Globus pallidus (tissue), 1 donor: ENCODE data around the gene ZBTB34.

Experiments used
- DNase-seq: peaks from one replicate; pipeline ENCODE4 v3.0.0-alpha.2; 2015; ENCODE audit warnings: low spot score

The ZBTB34 gene

DNA sequence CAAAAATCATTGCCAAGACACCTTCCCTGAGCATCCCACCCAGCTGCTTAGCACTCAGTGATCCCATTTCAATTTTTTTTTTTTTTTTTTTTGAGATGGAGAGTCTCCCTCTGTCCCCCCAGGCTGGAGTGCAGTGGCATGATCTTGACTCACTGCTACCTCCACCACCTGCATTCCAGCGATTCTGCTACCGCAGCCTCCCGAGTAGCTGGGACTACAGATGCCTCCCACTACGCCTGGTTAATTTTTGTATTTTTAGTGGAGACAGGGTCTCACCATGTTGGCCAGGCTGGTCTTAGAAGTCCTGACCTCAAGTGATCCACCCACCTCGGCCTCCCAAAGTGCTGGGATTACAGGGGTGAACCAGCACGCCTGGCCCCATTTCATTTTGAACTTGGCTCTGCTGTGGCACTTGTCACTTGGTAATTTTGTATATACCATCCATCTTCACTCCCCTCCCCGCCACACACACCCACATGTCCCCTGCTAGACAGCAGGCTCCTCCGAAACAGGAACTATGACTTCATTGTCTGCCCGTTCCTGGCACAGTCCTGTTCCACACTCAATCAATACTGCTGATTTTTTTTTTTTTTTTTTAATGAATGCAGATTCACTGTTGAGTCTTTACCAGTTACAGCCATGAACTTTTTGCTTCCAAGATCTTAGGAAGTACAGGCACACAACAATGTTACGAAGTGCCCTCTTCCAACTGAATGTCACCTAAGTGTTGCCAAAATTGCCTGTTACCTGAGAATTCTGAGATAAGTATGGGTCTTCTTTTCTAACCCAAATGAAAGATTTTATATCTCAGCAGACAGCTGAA is 17.3 kb upstream of the ZBTB34 start:
- DNase-seq = peak; percentile 90

DNA sequence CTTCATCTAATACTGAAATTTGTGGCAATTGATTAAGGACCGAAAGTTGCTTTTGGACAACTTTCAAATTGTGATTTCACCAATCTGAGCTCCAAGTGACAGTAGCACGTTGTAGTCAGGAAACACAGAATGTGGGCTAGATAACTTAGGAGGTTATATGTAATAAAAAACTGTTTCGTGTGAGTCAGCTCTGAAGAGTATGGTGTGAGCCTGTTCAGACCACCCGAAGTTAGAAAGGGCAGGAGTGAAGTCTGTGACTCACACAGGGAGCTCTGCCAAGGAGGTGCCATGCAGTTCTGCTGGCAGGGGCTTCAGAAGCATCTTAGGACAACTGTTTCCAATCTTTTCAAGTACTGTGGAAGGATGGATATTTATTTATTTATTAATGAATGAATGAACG is 16.4 kb upstream of the ZBTB34 start:
- peak; percentile 61 for DNase-seq

DNA sequence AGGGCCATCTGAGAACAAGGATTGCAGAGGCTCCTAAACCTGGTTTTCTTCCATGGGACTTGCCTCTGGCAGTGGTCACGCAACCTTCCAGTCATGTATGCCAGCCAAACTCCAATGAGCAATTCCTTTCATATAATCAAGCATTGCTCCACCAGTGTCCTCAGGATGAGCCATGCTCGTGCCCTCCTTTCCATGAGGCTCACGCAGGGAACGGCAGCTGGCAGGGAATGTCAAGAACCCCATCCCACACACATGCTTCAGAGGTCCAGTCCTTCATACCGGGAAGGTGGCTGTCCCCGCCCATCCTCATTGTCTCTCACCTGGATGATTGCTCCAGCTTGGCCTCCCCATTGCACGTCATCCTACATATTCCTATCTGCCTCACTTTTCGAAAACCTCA is 13.4 kb upstream of the ZBTB34 start:
- DNase-seq = no peak

DNA sequence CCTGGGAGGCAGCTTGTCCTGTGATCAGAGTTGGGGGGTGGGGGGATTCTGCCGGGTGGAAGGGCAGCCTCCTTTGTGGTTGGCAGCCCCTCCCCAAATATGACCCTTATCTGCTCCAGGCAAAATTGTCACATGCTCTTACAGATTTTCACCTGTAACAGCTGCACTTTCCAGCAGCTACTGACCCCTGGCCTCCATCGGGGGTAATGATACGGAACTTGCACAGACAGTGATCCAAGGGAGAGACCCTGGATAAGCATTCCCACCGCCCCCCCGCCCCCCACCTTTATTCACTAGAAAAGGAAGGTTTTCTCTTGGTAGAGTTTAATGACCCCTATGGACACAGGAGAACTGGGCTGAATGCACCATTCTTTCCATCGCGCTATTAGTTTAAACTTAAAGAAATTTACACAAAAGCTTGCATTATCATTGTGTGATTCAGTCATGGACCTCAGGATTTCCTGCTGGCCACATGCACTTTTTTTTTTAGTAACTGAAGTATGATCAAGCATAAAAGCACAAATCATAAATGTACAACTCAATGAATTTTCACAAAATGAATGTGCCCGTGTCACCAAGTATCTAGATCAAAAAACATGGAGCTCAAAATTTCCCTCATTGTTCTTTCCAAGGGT is 10.7 kb upstream of the ZBTB34 start:
- DNase-seq = no peak

DNA sequence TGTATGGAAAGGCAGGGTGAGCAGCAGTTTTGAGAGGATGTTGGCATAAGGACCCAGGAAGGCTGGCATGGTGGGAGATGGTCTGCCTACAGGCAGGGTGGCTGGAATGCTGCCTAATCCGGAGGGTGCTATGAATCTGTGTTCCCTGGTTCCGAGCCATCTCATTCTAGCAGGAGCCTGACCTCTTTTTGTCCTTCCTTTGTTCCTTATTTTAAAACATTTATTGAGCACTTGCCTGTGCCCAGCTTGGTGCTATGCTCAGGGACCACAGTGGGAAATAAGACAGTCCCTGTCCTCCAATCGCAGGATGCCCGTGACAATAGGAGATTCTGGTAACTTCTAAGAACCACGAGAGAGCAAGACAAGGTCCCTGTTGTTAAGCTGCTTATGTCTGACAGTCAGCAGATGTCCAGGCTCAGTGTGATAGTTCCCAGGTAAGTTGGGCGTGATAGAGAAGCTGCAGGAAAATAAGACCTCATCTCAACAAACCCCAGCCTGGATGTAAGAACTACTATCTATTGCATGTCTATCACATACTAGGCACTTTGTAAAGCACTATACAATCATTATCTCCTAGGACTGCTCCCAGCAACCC is 9.1 kb upstream of the ZBTB34 start:
- no peak for DNase-seq

DNA sequence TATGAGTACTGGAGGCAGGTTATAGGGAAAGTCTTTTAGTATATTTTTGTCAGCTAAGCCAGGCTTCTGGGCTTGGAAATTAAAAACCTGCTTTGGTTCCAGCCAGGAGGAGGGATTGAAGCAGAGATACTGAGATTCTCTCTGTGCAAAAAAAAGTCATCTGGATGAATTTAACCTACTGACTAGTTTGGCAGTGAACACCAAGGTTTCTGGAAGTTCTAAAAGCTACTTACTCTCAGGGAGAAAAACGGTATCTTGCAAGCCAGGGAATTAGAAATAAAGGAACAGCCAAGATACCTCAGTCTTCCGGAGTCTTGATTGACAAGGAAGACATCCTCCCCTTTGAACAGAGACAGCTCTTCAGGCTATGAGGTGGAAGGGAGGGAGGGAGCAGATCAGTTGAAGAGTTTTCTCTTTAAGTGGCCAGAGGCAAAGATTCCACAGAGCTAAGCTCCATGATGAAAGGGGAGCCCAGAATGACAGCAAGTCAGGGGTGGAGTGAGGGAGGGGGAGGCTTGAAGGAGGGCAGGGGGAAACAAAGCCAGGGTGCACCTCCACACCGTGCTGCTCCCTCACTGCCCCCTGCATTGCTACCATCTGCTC is 8.3 kb upstream of the ZBTB34 start:
- no peak for DNase-seq

DNA sequence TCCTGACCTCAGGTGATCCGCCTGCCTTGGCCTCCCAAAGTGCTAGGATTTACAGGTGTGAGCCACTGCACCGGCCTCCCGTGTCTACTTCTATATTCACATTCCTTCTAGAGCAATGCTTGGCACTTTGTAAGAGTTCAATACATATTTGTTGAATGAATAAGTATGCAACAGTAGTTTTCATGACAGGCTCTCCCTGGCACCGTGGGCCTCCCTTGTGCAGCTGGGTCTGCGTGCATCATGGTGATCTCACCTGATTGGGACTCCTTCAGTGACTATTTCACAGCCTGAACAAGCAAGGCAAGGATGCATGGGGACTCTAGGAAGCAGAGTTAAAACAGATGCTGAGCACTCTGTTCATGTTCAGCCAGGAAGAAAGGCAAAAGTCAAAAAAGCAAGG is 6.8 kb upstream of the ZBTB34 start:
- no peak for DNase-seq

DNA sequence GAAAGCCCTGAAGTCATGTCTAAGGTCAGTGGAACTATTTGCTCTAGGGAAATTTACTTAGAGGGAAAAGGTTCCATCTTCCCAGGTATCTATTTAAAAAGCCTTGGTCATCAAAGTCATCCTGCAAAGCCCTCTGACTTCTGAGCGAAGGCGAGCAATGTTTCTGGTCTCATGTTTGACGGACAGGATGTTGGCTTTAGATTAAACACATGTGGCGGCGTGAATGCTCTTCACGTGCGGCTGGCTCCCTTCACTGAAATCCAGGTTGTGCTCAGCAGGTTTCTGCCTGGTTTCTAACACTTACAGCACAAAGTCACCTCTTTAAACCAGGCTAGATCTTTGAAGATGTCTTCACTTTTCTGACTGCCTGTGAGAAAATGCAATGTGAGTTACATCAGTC is 5.7 kb upstream of the ZBTB34 start:
- no peak for DNase-seq

DNA sequence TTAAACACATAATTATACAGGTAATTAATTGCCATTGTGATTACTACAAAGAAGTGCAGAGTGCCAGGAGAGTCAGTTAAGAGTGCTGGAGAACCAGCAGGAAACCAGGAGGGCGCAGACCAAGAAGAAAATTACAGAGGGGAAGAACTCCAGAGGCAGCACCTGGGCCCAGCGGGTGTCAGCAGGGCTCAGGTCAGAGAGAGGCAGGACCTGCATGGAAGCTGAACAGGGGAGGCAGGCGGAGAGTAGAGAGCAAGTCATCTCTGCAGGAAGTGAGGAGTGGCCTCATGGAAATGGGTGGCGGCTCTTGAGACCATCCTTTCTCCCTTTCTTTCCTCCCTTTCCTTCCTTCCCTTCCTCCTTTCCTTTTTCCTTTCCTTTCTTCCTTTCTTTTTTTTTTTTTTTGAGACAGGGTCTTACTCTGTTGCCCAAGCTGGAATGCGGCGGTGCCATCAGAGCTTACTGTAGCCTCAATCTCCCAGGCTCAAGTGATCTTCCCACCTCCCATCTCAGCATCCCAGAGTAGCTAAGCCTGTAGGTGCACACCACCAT is 4.0 kb upstream of the ZBTB34 start:
- DNase-seq = no peak

DNA sequence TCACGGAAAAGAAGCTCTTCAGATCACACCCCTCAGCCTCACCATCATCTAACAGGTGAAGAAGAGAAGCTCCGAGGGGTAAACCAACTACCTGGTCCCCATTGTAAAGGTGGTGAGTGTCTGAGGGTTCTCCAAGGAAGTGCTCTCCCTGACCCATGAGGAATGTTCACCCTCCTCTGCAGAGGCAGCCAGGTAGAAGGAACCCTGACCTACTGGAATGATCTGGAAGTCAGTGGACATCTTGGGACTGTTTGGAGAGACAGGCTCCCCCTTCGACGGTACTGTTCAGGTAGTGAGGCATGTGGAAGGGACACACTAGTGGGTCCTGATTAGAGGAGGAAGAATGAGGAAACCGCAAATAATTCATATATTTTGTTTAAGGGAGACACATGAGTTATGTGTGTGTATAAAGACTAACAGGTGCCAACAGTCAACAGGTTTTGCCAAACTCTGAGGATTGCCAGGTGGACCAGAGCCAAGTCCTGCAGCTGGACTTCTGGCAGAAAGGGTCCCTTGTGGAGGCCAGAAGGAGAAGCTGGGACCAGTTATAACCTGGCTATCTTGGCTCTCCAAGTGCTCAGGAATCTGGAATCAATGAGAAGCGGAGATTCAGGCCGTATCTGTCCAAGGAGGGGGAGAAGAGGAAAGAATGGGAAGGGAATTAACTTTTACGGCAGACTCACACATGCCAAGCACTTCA is 3.0 kb upstream of the ZBTB34 start:
- no peak for DNase-seq

DNA sequence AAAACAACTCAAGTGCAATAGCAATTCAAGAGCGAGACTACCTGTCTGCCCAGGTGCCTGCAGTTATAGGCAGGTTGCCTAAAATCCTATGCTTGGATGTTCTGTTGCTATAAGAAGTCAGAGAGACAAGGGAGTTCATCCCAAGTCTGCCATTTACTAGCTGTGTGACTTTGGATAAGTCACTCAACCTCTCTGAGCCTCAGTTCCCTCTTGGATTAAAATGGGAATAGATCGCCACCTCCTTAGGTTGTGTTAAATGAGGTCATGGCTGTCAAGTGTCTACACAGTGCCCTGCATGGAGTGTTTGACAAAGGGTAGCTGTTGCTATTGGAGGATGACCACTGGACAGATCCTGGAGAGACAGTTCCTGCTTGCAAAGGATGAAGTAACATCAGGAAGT is 1.3 kb upstream of the ZBTB34 start:
- no peak for DNase-seq

DNA sequence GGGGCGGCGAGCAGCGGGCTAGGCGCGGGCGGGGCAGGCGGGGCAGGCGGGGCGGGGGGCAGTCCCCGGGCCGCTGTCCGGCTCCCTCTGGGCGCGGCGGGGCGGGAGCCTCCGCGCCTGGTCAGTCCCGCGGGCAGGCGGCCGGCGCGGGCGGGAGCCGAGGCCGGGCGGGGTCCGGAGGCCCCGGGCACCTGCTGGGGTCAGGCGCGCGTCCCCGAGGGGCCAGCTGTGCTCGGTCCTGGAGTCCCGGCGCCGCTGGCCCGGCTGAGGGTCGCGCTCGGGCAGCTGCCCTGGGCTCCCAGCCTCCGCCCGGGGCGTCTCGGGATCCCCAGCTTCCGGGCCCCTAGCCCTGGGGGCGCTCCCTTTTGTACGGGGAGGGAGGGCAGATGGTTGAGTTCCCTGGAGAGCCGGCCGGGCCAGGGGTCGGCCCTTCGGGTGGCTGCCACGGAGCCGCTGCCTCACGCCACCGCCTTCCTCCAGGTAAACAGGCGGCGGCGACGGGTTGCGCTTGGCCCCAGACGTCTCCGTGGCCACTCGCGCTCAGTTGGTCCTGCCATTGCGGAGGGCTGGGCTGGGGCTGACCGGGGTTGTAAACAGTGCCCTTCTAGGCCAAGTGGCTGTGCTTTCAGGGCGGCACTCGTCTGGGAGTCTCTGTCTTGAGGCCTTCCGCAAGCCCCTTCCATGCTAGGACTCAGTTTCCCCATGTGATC is 473 bp downstream of the ZBTB34 start:
- no peak for DNase-seq

DNA sequence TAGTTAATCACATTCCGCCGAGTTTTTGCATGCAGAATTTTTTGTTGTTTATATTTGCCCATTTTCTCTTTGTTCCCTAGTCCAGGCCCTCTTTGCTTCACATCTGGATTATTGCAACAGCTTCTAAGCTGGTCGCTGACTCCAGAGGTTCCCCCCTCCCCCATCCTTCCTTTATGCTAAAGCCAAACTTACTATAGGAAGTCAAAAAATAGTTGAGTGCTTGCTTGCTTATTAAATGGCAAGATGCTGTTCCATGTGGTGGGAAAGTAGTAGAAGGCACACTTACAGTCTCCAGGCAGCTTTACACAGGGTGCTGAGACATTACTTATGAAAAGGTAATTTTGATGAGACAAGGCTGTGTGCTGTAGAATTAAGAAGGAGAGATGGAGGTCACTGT is 1.3 kb downstream of the ZBTB34 start:
- DNase-seq = no peak

DNA sequence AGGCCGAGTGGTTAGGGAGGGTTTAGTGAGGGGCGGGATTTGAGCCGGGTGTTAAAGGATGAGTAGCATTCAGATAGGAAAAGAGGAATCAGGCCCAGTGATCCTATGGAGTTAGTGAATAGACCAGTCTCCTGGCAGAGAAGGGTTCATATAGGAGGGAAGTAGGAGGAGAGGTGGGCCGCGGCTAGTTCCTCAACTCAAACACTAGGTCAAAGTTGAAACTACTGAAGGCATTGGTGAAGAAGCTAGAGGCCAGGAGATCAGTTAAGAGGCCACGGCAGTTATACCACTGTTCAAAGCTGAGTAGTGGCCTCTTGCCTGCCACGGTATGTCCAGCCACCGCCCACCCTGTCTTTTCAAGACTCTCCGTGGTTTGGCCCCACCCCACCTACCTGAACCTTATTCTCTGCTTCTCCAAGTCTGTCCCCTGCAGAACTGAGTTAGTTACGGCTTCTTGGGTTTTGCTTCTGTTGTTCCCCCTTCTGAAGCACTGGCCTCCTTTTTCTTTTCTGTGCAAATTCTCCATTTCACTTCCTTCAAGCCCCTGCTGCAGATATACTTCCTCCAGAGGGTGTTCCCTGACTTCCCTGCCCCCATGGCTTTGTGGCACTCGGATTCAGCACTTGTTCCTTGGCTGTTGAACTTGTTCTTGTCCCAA is 1.8 kb downstream of the ZBTB34 start:
- no peak for DNase-seq

DNA sequence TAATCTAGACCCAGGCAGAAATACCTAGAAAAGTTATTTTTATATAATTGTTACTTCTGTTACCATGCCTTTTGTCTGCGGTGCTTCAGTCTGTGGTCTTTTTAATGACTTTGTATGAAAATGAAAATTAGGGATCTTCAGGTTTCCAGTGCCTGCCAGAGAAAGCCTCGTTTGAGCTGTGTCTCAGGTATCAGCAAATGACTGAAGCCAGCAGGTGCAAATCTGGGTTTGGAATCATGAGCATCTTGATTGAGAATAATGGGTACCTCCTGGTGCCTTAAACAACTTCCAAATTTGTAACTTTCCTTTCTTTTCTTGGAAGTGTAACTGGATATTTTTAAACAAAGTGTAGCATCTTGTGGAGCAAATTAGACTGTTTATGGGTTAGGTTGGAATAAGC is 4.3 kb downstream of the ZBTB34 start:
- DNase-seq = no peak

DNA sequence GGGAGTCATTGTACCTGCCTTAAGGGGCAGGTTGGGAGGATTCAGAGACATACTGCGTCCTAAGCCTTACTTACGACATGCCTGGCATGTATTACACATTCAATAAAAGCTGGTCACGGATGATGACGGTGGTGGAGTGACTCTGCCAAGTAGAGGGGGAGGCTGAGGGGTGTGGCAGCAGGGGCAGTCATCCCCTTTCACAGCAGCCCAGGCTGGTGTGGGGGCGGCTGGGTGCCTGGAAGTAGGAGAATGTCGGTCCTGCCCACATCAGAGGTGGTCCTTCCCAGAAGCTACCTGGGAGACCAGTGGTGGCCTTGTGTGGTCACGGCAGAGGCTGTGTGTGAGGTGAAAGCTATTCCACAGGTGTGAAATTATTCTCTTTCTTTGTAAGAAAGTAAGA is 8.9 kb downstream of the ZBTB34 start:
- no peak for DNase-seq

DNA sequence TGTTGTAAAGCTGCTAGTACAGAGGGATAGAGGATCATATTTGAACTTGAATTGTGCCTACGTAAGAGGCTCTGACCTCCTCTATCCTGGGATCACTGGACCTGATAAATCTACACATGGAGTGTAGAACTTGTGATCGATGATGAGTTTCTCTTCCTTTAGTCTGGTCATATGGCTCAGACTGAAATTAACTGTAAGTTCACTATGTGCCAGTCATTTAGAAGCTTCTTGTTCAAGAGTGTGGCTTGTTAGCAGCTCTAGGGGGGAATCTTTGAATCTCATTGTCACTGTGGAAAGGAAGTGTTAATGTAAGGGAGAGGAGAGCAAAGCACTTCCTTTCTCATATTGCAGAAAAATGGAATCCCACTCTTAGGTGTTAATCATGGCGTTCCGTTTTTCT is 12.1 kb downstream of the ZBTB34 start:
- DNase-seq = no peak

DNA sequence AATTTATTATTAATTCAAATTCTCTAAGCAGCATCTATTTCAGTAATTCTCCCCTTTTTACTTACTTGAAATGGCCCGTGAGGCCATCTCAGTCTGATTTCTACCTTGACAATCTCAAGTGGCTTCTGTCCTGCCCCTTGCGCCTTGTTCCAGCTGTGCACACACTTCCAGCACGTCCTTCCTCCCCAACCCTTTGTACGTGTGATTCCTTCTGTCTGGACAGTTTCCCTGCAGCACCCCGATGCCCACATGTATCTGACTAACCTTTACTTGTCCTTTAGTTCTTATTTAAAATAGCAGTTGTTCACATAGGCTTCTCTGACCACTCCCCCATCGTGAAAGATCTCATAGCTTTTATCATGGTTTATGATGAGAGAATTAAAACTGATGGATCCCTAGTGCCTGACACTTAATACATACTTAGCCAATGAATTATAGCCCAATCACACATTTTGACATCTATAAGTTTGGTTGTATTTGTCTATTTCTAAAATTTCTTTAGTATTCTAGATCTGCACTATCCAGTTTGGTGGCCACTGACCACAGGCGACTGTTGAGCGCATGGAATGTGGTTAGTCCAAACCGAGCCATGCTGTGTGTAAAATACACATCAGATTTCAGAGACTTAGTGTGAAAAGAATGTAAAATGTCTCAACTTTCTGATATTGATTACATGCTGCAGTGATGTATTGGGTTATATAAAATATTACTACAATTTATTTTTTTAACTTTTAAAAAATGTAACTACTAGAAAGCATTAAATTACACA is 14.3 kb downstream of the ZBTB34 start:
- DNase-seq = no peak

DNA sequence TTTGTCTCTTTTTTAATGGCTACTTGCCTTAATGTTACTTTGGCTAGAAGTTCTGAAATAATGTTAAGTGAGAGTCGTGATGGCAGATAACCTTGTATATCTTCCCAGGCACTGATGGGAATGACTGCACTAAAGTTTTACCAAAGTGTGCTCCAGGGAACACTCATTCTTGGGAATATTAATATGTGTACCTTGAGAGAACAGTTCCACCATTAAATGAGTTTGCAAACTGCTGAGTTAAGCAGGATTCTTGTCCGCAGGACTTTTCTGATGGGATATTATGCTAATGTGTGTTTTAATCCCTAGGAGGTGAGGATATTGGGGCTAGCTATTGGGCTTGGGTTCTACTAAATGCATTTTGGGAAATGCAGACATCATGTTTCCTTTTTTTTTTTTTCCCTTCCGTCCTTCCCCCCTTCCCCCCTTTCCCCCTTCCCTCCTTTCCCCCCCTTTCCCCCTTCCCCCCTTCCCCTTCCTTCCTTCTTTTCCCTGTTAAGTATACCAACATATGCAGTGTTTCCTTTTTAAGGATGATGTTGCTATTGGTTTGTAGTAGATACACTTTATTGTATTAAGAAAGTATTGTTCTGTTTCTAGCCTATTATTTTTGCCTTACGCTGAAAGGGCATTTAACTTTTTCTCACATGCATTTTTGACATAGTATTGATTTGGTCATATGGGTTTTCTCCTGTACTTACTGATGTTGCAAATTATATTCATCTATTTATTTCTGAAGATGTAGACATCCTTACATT is 15.5 kb downstream of the ZBTB34 start:
- no peak for DNase-seq
